Astrocyte (in vitro differentiated cells and primary cell): ENCODE results near the gene DSCAM. TPM values are rescaled to one million over a fixed set of nuclear protein-coding genes. Genes with fewer than 3 reads are reported as not detected.

ENCODE experiments used
- DNase-seq: peaks from one replicate; pipeline ENCODE4 v3.0.0-alpha.2; 2010; ENCODE audit warnings: low read depth
- FAIRE-seq: peaks from 2 replicates; lab custom pipeline; 2011; peaks lifted over from hg19 to GRCh38; lab: Jason Lieb, UNC
- H2AFZ ChIP-seq: 2 replicates; pipeline ENCODE4 v1.6.0; 2012; ENCODE audit warnings: low read depth, low read length, inconsistent platforms
- H3K27ac ChIP-seq: 2 replicates; pipeline ENCODE4 v1.5.1; 2011; ENCODE audit warnings: low read depth, low read length, inconsistent platforms
- H3K27me3 ChIP-seq: 2 replicates; pipeline ENCODE4 v1.6.0; 2011; ENCODE audit warnings: low read length, inconsistent platforms; ENCODE audit not compliant: insufficient read depth
- H3K36me3 ChIP-seq: 2 replicates; pipeline ENCODE4 v1.5.1; 2011; ENCODE audit warnings: low read length, inconsistent platforms; ENCODE audit not compliant: insufficient read depth
- H3K4me1 ChIP-seq: 2 replicates; pipeline ENCODE4 v1.5.1; 2011; ENCODE audit warnings: low read length, inconsistent platforms; ENCODE audit not compliant: insufficient read depth
- H3K4me2 ChIP-seq: 2 replicates; pipeline ENCODE4 v1.6.0; 2012; ENCODE audit warnings: low read length, inconsistent platforms
- H3K4me3 ChIP-seq: 2 replicates; pipeline ENCODE4 v1.5.1; 2011; ENCODE audit warnings: low read depth, mild to moderate bottlenecking, low read length, inconsistent platforms; ENCODE audit not compliant: insufficient read depth
- H3K79me2 ChIP-seq: 2 replicates; pipeline ENCODE4 v1.6.0; 2012; ENCODE audit warnings: mild to moderate bottlenecking, low read length, inconsistent platforms; ENCODE audit not compliant: insufficient read depth
- H3K9ac ChIP-seq: 2 replicates; pipeline ENCODE4 v1.6.0; 2012; ENCODE audit warnings: mild to moderate bottlenecking, low read length, inconsistent platforms
- H3K9me3 ChIP-seq: 2 replicates; pipeline ENCODE4 v1.5.1; 2012; ENCODE audit warnings: low read depth, mild to moderate bottlenecking, low read length, inconsistent platforms; ENCODE audit not compliant: insufficient read depth
- H4K20me1 ChIP-seq: 2 replicates; pipeline ENCODE4 v1.6.0; 2012; ENCODE audit warnings: low read length, inconsistent platforms; ENCODE audit not compliant: insufficient read depth
- H3K27ac Mint-ChIP-seq: one replicate; pipeline ENCODE4 v1.8.0; 2021; ENCODE audit warnings: mild to moderate bottlenecking, mixed read lengths; ENCODE audit not compliant: unreplicated experiment
- H3K27me3 Mint-ChIP-seq: one replicate; pipeline ENCODE4 v1.8.0; 2021; ENCODE audit warnings: low read depth, mixed read lengths; ENCODE audit not compliant: unreplicated experiment
- H3K36me3 Mint-ChIP-seq: one replicate; pipeline ENCODE4 v1.8.0; 2021; ENCODE audit warnings: low read depth, mixed read lengths; ENCODE audit not compliant: unreplicated experiment
- H3K4me1 Mint-ChIP-seq: one replicate; pipeline ENCODE4 v1.8.0; 2021; ENCODE audit warnings: low read depth, mixed read lengths; ENCODE audit not compliant: unreplicated experiment
- H3K4me3 Mint-ChIP-seq: one replicate; pipeline ENCODE4 v1.8.0; 2021; ENCODE audit warnings: mild to moderate bottlenecking, moderate library complexity, mixed read lengths; ENCODE audit not compliant: unreplicated experiment
- H3K9me3 Mint-ChIP-seq: one replicate; pipeline ENCODE4 v1.8.0; 2021; ENCODE audit warnings: mild to moderate bottlenecking, mixed read lengths; ENCODE audit not compliant: unreplicated experiment
- CTCF ChIP-seq: IDR thresholded peaks from 2 replicates; pipeline ENCODE4 v1.5.1; 2011; ENCODE audit warnings: low read depth, mild to moderate bottlenecking, inconsistent platforms, low read length, moderate library complexity; ENCODE audit not compliant: insufficient read depth
- EZH2 ChIP-seq: IDR thresholded peaks from 2 replicates; pipeline ENCODE4 v1.6.1; 2012; ENCODE audit warnings: mild to moderate bottlenecking, low read length, inconsistent platforms; ENCODE audit not compliant: insufficient read depth
- total RNA-seq: library from RNA; stranded (reverse); gene quantifications from 2 replicates; pipeline ENCODE4 v1.2.1, GENCODE V29; 2021

The DSCAM gene
- total RNA-seq, 1 donor from 2014 or later, result 0.18 TPM

- no peak overlapping the region for H3K9ac ChIP-seq
- H2AFZ ChIP-seq, result no peak overlapping the region
- peaks cover 3% of the 10 kb centered on the region for H3K4me1 ChIP-seq
- H3K79me2 ChIP-seq, result no peaks in the 10 kb centered on the region
- H3K36me3 ChIP-seq, result no peaks in the 10 kb centered on the region
- no peak for DNase-seq
- Mint-ChIP-seq H3K27me3 (no peaks in the 10 kb centered on the region), H3K9me3 (peaks cover 6% of the 10 kb centered on the region), H3K4me3 (no peak overlapping the region), H3K36me3 (no peaks in the 10 kb centered on the region), H3K27ac (no peak overlapping the region), H3K4me1 (no peaks in the 10 kb centered on the region)
- H3K27ac ChIP-seq, result no peak overlapping the region
- H3K4me2 ChIP-seq, result no peak overlapping the region
- H4K20me1 ChIP-seq, result no peaks in the 10 kb centered on the region
- H3K4me3 ChIP-seq, result no peak overlapping the region
- H3K9me3 ChIP-seq, result peaks cover 2% of the 10 kb centered on the region
- TF ChIP-seq EZH2 (no peak), CTCF (no peak)
- FAIRE-seq, result no peak
- H3K27me3 ChIP-seq, result no peaks in the 10 kb centered on the region
These were observed 157.7 kb downstream of the DSCAM start for GRCh38 chr21:40689217-40689616.

- Histone ChIP-seq H3K9me3 (no peaks in the 10 kb centered on the region), H3K27ac (no peak overlapping the region), H3K4me3 (no peak overlapping the region), H2AFZ (no peak overlapping the region), H3K4me1 (peaks cover 3% of the 10 kb centered on the region), H3K79me2 (no peaks in the 10 kb centered on the region), H3K36me3 (no peaks in the 10 kb centered on the region), H4K20me1 (no peaks in the 10 kb centered on the region), H3K4me2 (no peak overlapping the region), H3K9ac (no peak overlapping the region), H3K27me3 (no peaks in the 10 kb centered on the region)
- no peak overlapping the region for H3K4me3 Mint-ChIP-seq
- H3K27me3 Mint-ChIP-seq, result no peaks in the 10 kb centered on the region
- no peaks in the 10 kb centered on the region for H3K4me1 Mint-ChIP-seq
- H3K9me3 Mint-ChIP-seq, result peaks cover 6% of the 10 kb centered on the region
- TF ChIP-seq CTCF (no peak), EZH2 (no peak)
- FAIRE-seq (no peak), DNase-seq (no peak)
- H3K27ac Mint-ChIP-seq, result no peak overlapping the region
- H3K36me3 Mint-ChIP-seq, result no peaks in the 10 kb centered on the region
These were observed 158.7 kb downstream of the DSCAM start for GRCh38 chr21:40688106-40688864.

- H3K27me3 Mint-ChIP-seq, result no peaks in the 10 kb centered on the region
- no peak for FAIRE-seq
- no peaks in the 10 kb centered on the region for H3K4me1 Mint-ChIP-seq
- Histone ChIP-seq H3K27me3 (no peaks in the 10 kb centered on the region), H3K9ac (no peak overlapping the region), H3K4me3 (no peak overlapping the region), H3K9me3 (no peaks in the 10 kb centered on the region), H3K79me2 (no peaks in the 10 kb centered on the region), H4K20me1 (no peaks in the 10 kb centered on the region), H3K27ac (no peak overlapping the region), H3K36me3 (no peaks in the 10 kb centered on the region), H3K4me1 (peaks cover 3% of the 10 kb centered on the region), H3K4me2 (no peak overlapping the region), H2AFZ (no peak overlapping the region)
- H3K4me3 Mint-ChIP-seq, result no peak overlapping the region
- TF ChIP-seq CTCF (no peak), EZH2 (no peak)
- no peaks in the 10 kb centered on the region for H3K36me3 Mint-ChIP-seq
- H3K9me3 Mint-ChIP-seq, result peaks cover 6% of the 10 kb centered on the region
- H3K27ac Mint-ChIP-seq, result no peak overlapping the region
- DNase-seq, result no peak
These were observed 159.3 kb downstream of the DSCAM start for GRCh38 chr21:40687625-40688024.
